PC-3 (cell line): ENCODE data around the gene GLB1L3.

ENCODE experiments used
- CTCF ChIP-seq: fragments of 300-600 bp; sonication (generic); conservative IDR thresholded peaks from 2 replicates; pipeline ENCODE4 v1.5.1; 2017; ENCODE audit warnings: antibody characterized with exemption, low read depth, mild to moderate bottlenecking, low read length
- EZH2 ChIP-seq: fragments of 300-600 bp; sonication (generic); IDR thresholded peaks from one replicate; pipeline ENCODE4 v1.6.1; 2017; ENCODE audit warnings: antibody characterized with exemption, mild to moderate bottlenecking, low read length; ENCODE audit not compliant: unreplicated experiment
- EZH2phosphoT487 ChIP-seq: fragments of 300-600 bp; sonication (generic); IDR thresholded peaks from 2 replicates; pipeline ENCODE4 v1.6.1; 2018; ENCODE audit warnings: mild to moderate bottlenecking, antibody characterized with exemption, low read length, borderline replicate concordance

- TF ChIP-seq CTCF (no peak), EZH2 (no peak), EZH2phosphoT487 (no peak)
Measured at GRCh38 chr11:134254433-134255183, 21.6 kb upstream of the GLB1L3 start.
